H1 (cell line): Measurements from ENCODE around the gene PPP1R3E. TPM values are rescaled to one million over a fixed set of nuclear protein-coding genes. Genes with fewer than 3 reads are reported as not detected.

Experiments used
- CTCF ChIA-PET: fragments of 300-600 bp; sonication (Branson Sonifier 250); formaldehyde crosslinking; loops from one replicate; lab custom pipeline; 2021; ENCODE audit not compliant: partially characterized antibody; lab: Charles Lee
- POLR2A ChIA-PET: fragments of 300-600 bp; sonication (Branson Sonifier 250); formaldehyde crosslinking; loops from one replicate; lab custom pipeline; 2021; ENCODE audit warnings: inconsistent platforms; ENCODE audit not compliant: partially characterized antibody; lab: Charles Lee
- DNase-seq, 2 experiments: peaks; one replicate each; pipeline versions ENCODE4 v3.0.0 to v3.0.0-alpha.2; 2010 to 2022; ENCODE audit warnings: low spot score in 2 of 2, low read depth in 1 of 2, mixed read lengths in 1 of 2
- FAIRE-seq: peaks from 2 replicates; lab custom pipeline; 2011; peaks lifted over from hg19 to GRCh38; lab: Jason Lieb, UNC
- H2AFZ ChIP-seq: 2 replicates; pipeline ENCODE4 v1.8.1; 2012; ENCODE audit warnings: low read length, inconsistent platforms
- H2AK5ac ChIP-seq: 2 replicates; pipeline ENCODE4 v1.6.1; 2013; ENCODE audit warnings: low read depth, low read length
- H2BK120ac ChIP-seq: replicated peaks from 2 replicates; pipeline ENCODE3; 2013; ENCODE audit warnings: low read depth, low read length, inconsistent platforms
- H2BK12ac ChIP-seq: 2 replicates; pipeline ENCODE4 v1.6.1; 2013; ENCODE audit warnings: low read depth, low read length
- H2BK15ac ChIP-seq: 2 replicates; pipeline ENCODE4 v1.6.1; 2013; ENCODE audit warnings: low read length
- H2BK20ac ChIP-seq: 2 replicates; pipeline ENCODE4 v1.6.1; 2013; ENCODE audit warnings: low read length
- H2BK5ac ChIP-seq: 2 replicates; pipeline ENCODE4 v1.6.1; 2013; ENCODE audit warnings: low read depth, low read length
- H3K14ac ChIP-seq: 2 replicates; pipeline ENCODE4 v1.6.1; 2013; ENCODE audit warnings: inconsistent platforms; ENCODE audit not compliant: insufficient read length
- H3K18ac ChIP-seq: 2 replicates; pipeline ENCODE4 v1.6.1; 2013; ENCODE audit warnings: low read length; ENCODE audit errors: extremely low read depth
- H3K23ac ChIP-seq: 2 replicates; pipeline ENCODE4 v1.6.1; 2013; ENCODE audit warnings: inconsistent platforms; ENCODE audit not compliant: insufficient read length
- H3K23me2 ChIP-seq: 2 replicates; pipeline ENCODE4 v1.6.1; 2013; ENCODE audit warnings: low read depth, low read length
- H3K27ac ChIP-seq: 2 replicates; pipeline ENCODE4 v1.6.1; 2011; ENCODE audit warnings: low read depth, low read length, inconsistent platforms
- H3K27me3 ChIP-seq, 4 experiments: replicated peaks in 1 of 4; 1 replicate in 1 of 4; 2 replicates in 3 of 4; pipeline versions ENCODE4 v1.6.1 to v1.8.1; 2011 to 2013; ENCODE audit warnings: low read length in 3 of 4, mild to moderate bottlenecking in 3 of 4, inconsistent platforms in 2 of 4, mixed read lengths in 2 of 4, moderate library complexity in 1 of 4; ENCODE audit not compliant: control insufficient read depth in 3 of 4, insufficient read depth in 3 of 4; ENCODE audit errors: extremely low read depth in 1 of 4
- H3K36me3 ChIP-seq, 4 experiments: 2 replicates each; pipeline versions ENCODE4 v1.6.1 to v1.8.1; 2011 to 2013; ENCODE audit warnings: mild to moderate bottlenecking in 4 of 4, low read length in 3 of 4, moderate library complexity in 2 of 4, control low read depth in 1 of 4, inconsistent platforms in 1 of 4; ENCODE audit not compliant: insufficient read depth in 4 of 4, control insufficient read depth in 2 of 4
- H3K4ac ChIP-seq: replicated peaks from 2 replicates; pipeline ENCODE3; 2013; ENCODE audit warnings: low read length, low read depth, mixed read lengths, inconsistent platforms; ENCODE audit not compliant: insufficient read length
- H3K4me1 ChIP-seq, 4 experiments: replicated peaks in 1 of 4; 1 replicate in 1 of 4; 2 replicates in 3 of 4; pipeline versions ENCODE4 v1.6.1 to v1.8.1; 2011 to 2013; ENCODE audit warnings: low read length in 3 of 4, inconsistent platforms in 2 of 4, mixed read lengths in 1 of 4; ENCODE audit not compliant: insufficient read depth in 4 of 4, control insufficient read depth in 3 of 4
- H3K4me2 ChIP-seq, 2 experiments: 2 replicates each; pipeline versions ENCODE4 v1.6.1 to v1.8.1; 2011 to 2013; ENCODE audit warnings: low read depth in 2 of 2, low read length in 2 of 2, control low read depth in 1 of 2, inconsistent platforms in 1 of 2, mild to moderate bottlenecking in 1 of 2; ENCODE audit not compliant: insufficient read depth in 1 of 2
- H3K4me3 ChIP-seq, 4 experiments: fragments of 200-600, 300-600 bp in 1 of 4; sonication (generic), shearing (Covaris generic), sonication (Bioruptor Twin) in 1 of 4; 2 replicates each; pipeline versions ENCODE4 v1.5.1 to v1.8.1; 2011 to 2016; ENCODE audit warnings: low read length in 4 of 4, low read depth in 3 of 4, control low read depth in 2 of 4, inconsistent platforms in 2 of 4, mild to moderate bottlenecking in 2 of 4, mixed read lengths in 1 of 4, moderate library complexity in 1 of 4; ENCODE audit not compliant: insufficient read depth in 2 of 4; ENCODE audit errors: extremely low read depth in 1 of 4
- H3K56ac ChIP-seq: replicated peaks from 2 replicates; pipeline ENCODE3; 2013; ENCODE audit warnings: low read depth, mild to moderate bottlenecking, mixed read lengths, low read length, inconsistent platforms; ENCODE audit not compliant: insufficient read length
- H3K79me1 ChIP-seq: 2 replicates; pipeline ENCODE4 v1.6.1; 2013; ENCODE audit warnings: low read depth, low read length, control low read depth
- H3K79me2 ChIP-seq, 2 experiments: 2 replicates each; pipeline versions ENCODE4 v1.6.1 to v1.8.1; 2012 to 2013; ENCODE audit warnings: low read length in 2 of 2, mild to moderate bottlenecking in 2 of 2, inconsistent platforms in 1 of 2; ENCODE audit not compliant: insufficient read depth in 2 of 2, control insufficient read depth in 1 of 2
- H3K9ac ChIP-seq, 4 experiments: replicated peaks in 1 of 4; 1 replicate in 1 of 4; 2 replicates in 3 of 4; pipeline versions ENCODE4 v1.6.1 to v1.8.1; 2011 to 2013; ENCODE audit warnings: low read depth in 3 of 4, low read length in 3 of 4, control low read depth in 2 of 4, mild to moderate bottlenecking in 2 of 4, moderate library complexity in 2 of 4, inconsistent platforms in 1 of 4; ENCODE audit errors: extremely low read depth in 1 of 4
- H3K9me3 ChIP-seq, 2 experiments: 2 replicates each; pipeline versions ENCODE4 v1.6.1 to v1.8.1; 2012 to 2013; ENCODE audit warnings: mild to moderate bottlenecking in 2 of 2, moderate library complexity in 2 of 2, control low read depth in 1 of 2, inconsistent platforms in 1 of 2, low read depth in 1 of 2, low read length in 1 of 2, mixed read lengths in 1 of 2; ENCODE audit not compliant: insufficient read depth in 2 of 2
- H4K20me1 ChIP-seq, 2 experiments: replicated peaks in 1 of 2; 2 replicates each; pipeline versions ENCODE3 to v1.8.1; 2011 to 2013; ENCODE audit warnings: inconsistent platforms in 2 of 2, low read length in 2 of 2, mild to moderate bottlenecking in 1 of 2; ENCODE audit not compliant: insufficient read depth in 2 of 2, control insufficient read depth in 1 of 2
- H4K5ac ChIP-seq: 2 replicates; pipeline ENCODE4 v1.6.1; 2013; ENCODE audit warnings: low read length, low read depth, mixed read lengths, inconsistent platforms; ENCODE audit not compliant: insufficient read length
- H4K8ac ChIP-seq: 2 replicates; pipeline ENCODE4 v1.8.0; 2013; ENCODE audit warnings: mild to moderate bottlenecking, moderate library complexity, low read length, inconsistent platforms; ENCODE audit not compliant: insufficient read depth; ENCODE audit errors: extremely low read depth
- H4K91ac ChIP-seq: replicated peaks from 2 replicates; pipeline ENCODE3; 2013; ENCODE audit warnings: low read length, mixed read lengths, inconsistent platforms; ENCODE audit not compliant: insufficient read length
- CBX8 ChIP-seq: fragments of 300-800, 300-1000 bp; sonication (generic); IDR thresholded peaks from 2 replicates; pipeline ENCODE4 v1.7.1; 2016; ENCODE audit warnings: low read depth, low read length, borderline replicate concordance
- CTBP2 ChIP-seq: IDR thresholded peaks from 2 replicates; pipeline ENCODE4 v1.7.0; 2011; ENCODE audit warnings: borderline replicate concordance, mild to moderate bottlenecking, moderate library complexity, mixed read lengths, low read length; ENCODE audit not compliant: insufficient read depth, insufficient read length
- NANOG ChIP-seq: IDR thresholded peaks from 2 replicates; pipeline ENCODE4 v1.6.1; 2011; ENCODE audit warnings: low read length, low read depth, mild to moderate bottlenecking, inconsistent platforms; ENCODE audit not compliant: insufficient read depth, poor library complexity, severe bottlenecking
- RBBP5 ChIP-seq: IDR thresholded peaks from 2 replicates; pipeline ENCODE4 v1.7.1; 2012; ENCODE audit warnings: low read depth, mild to moderate bottlenecking, inconsistent platforms, low read length, moderate library complexity, borderline replicate concordance
- SP4 ChIP-seq: IDR thresholded peaks from 2 replicates; pipeline ENCODE4 v1.6.1; 2012; ENCODE audit warnings: low read length, inconsistent platforms
- SRF ChIP-seq: IDR thresholded peaks from 2 replicates; pipeline ENCODE4 v1.6.1; 2011; ENCODE audit warnings: mild to moderate bottlenecking, low read depth, low read length, moderate library complexity
- WGBS, 2 experiments: shearing (Covaris generic) in 1 of 2; methylation state at CpG; one replicate each; pipeline versions ENCODE4 v1.1.6 to v1.1.7; 2013 to 2015; ENCODE audit warnings: low lambda C conversion rate in 2 of 2, mixed read lengths in 2 of 2, inconsistent platforms in 1 of 2, low coverage in 1 of 2, missing lambda C conversion rate in 1 of 2; ENCODE audit not compliant: insufficient replicate concordance in 2 of 2, insufficient coverage in 1 of 2, insufficient read length in 1 of 2; ENCODE audit errors: extremely low coverage in 1 of 2, missing lambda C conversion rate in 1 of 2; 5-methylcytosine and 5-hydroxymethylcytosine counted together
- polyA plus RNA-seq, 7 experiments: library from polyadenylated mRNA; depleted of rRNA in 3 of 7; stranded (reverse) in 5 of 7; unstranded in 2 of 7; fragments of >200 nt in 5 of 7; fragments of 200-250 nt in 2 of 7; gene quantifications; 1 replicate in 5 of 7; 2 replicates in 1 of 7; 4 replicates in 1 of 7; pipeline versions ENCODE4 v1.2.1 to v1.2.3, GENCODE V29; 2011 to 2013; ENCODE audit warnings: missing spikeins in 2 of 7, mixed read lengths in 2 of 7
- total RNA-seq: library from RNA; stranded (reverse); fragmentation: NEBNext Ultra II Directional; extraction: Animal tissue kit (Norgen Biotek cat#: 25700); gene quantifications from 2 replicates; pipeline ENCODE4 v1.2.1, GENCODE V29; 2021
- TF ChIP-seq, protein P1 (sequence below): IDR thresholded peaks from 2 replicates; pipeline ENCODE4 v1.6.1; 2012; ENCODE audit warnings: inconsistent platforms
- TF ChIP-seq, protein P2 (sequence below): IDR thresholded peaks from 2 replicates; pipeline ENCODE4 v1.6.1; 2012; ENCODE audit warnings: low read length, inconsistent platforms

Gene PPP1R3E
- total and polyA plus RNA-seq, 2 of the 8 experiments (the other 6 are each of a cell fraction or from before 2014, with no cell fraction given) = 4.4 to 4.7 TPM

DNA sequence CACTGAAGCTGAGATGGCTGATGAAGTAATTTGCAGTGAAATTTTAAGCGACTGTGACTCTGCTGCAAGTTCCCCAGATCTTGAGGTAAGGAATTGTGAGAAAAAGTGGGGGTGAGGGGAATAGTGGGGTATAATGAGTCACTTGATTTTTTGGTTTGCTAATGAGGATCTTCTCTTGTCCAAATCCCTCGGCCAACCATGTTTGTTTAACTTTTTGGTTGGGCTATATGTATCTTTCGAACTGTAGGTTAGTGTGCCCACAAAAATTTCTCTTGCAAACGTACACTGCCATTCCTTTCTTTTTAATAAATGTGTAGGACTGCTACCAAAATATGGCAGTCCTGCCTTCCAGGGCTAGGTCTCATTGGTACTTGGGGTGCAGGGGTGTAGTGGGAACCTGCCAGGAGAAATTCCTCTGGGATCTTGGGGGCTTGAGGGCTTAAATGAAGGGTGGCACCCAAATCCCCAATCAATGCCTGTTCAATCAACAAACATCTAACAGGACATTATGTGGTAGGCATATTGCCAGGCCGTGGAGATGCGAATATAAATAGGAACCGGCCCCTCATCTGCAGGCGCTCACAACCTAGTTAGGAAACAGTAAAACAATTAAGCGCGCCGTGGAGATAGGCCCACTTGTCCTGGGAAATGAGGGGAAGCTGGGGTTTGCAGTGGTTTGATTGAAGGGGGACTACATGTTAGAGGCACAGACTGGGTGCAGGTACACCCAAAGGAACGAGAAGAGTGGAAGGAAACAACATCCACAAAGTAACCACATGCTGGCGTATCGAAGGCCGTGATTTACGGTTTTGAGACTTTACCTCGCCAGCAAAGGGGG is 17.3 kb upstream of the PPP1R3E start:
- H3K23me2 ChIP-seq = peaks cover 10% of the 10 kb centered on the region
- peak overlapping the region; percentile 35 to 62 (median 54) for H3K4me3 ChIP-seq
- peak overlapping the region; percentile 88 for H4K91ac ChIP-seq
- CTCF ChIA-PET = interaction anchor here (0.8 to 3.8 kb wide), 13 partner anchors 9 to 251 kb away, joined by 3 to 28 read pairs (median 4); partner anchors contain the start of genes BCL2L2 and SLC22A17
- H3K4ac ChIP-seq = no peak overlapping the region
- peaks cover 0 to 6% (median 2%) of the 10 kb centered on the region in 4 experiments; a peak in 6 of 7 replicates for H3K4me1 ChIP-seq
- H4K5ac ChIP-seq = peak overlapping the region; percentile 82
- no peak overlapping the region for H2AFZ ChIP-seq
- peak overlapping the region; percentile 85 to 98 for H3K4me2 ChIP-seq
- peaks cover 10% of the 10 kb centered on the region; the same call in 1 of the 2 replicates for H3K79me1 ChIP-seq
- H3K27me3 ChIP-seq = no peaks in the 10 kb centered on the region
- H3K9ac ChIP-seq = peak overlapping the region in 3 of 4 experiments; percentile 78 to 89 (median 79); a peak in 6 of 7 replicates
- H2BK120ac ChIP-seq = no peak overlapping the region
- no peaks in the 10 kb centered on the region for H3K9me3 ChIP-seq
- FAIRE-seq (no peak), DNase-seq (peak in 1 of 2 experiments; percentile 28)
- WGBS, 2 experiments = 92% methylated on average over 17 of the region's 17 CpGs; no CpG with 5 or more reads in 1 of the 2 experiments
- no peak overlapping the region for H3K23ac ChIP-seq
- no peaks in the 10 kb centered on the region for H4K20me1 ChIP-seq
- H2BK5ac ChIP-seq = peak overlapping the region; percentile 96
- peak overlapping the region; percentile 42; the same call in 1 of the 2 replicates for H3K18ac ChIP-seq
- peak overlapping the region; percentile 92 for H3K27ac ChIP-seq
- H3K14ac ChIP-seq = no peak overlapping the region
- 0 out of 2 replicates have a peak overlapping the region, but pooled peaks have one; percentile 31 for H2BK15ac ChIP-seq
- peaks cover 8 to 27% (median 20%) of the 10 kb centered on the region in 4 experiments; a peak in 7 of 8 replicates for H3K36me3 ChIP-seq
- peak overlapping the region; percentile 96; the same call in 1 of the 2 replicates for H4K8ac ChIP-seq
- POLR2A ChIA-PET = interaction anchor here (0.6 to 4.7 kb wide), 15 partner anchors 13 to 849 kb away, joined by 3 to 48 read pairs (median 5); partner anchors contain the start of genes ACIN1, BCL2L2, C14orf119 and CMTM5
- H2BK12ac ChIP-seq = peak overlapping the region; percentile 77
- peaks cover 11 to 17% of the 10 kb centered on the region in 2 experiments for H3K79me2 ChIP-seq
- 0 out of 2 replicates have a peak overlapping the region, but pooled peaks have one; percentile 23 for H2BK20ac ChIP-seq
- H3K56ac ChIP-seq = no peak overlapping the region
- H2AK5ac ChIP-seq = peak overlapping the region; percentile 56; the same call in 1 of the 2 replicates
- TF ChIP-seq CBX8 (no peak), SRF (no peak), SP4 (no peak), RBBP5 (no peak), CTBP2 (no peak), NANOG (no peak)
- TF ChIP-seq, protein P1, sequence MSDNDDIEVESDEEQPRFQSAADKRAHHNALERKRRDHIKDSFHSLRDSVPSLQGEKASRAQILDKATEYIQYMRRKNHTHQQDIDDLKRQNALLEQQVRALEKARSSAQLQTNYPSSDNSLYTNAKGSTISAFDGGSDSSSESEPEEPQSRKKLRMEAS = no peak
- TF ChIP-seq, protein P2, sequence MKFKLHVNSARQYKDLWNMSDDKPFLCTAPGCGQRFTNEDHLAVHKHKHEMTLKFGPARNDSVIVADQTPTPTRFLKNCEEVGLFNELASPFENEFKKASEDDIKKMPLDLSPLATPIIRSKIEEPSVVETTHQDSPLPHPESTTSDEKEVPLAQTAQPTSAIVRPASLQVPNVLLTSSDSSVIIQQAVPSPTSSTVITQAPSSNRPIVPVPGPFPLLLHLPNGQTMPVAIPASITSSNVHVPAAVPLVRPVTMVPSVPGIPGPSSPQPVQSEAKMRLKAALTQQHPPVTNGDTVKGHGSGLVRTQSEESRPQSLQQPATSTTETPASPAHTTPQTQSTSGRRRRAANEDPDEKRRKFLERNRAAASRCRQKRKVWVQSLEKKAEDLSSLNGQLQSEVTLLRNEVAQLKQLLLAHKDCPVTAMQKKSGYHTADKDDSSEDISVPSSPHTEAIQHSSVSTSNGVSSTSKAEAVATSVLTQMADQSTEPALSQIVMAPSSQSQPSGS = no peak
